OCI-LY7 (cell line): ENCODE results near the gene KLHL17. TPM values are rescaled to one million over a fixed set of nuclear protein-coding genes. Genes with fewer than 3 reads are reported as not detected.

Experiments used
- BruUV-seq: library from RNA; stranded (reverse); fragments of 400-500 nt; replicated peaks from 2 replicates; lab custom pipeline; 2021; lab: Mats Ljungman, UMichigan
- CTCF ChIA-PET: fragments of 300-600 bp; sonication (Branson Sonifier 250); formaldehyde crosslinking; loops from one replicate; lab custom pipeline; 2022; ENCODE audit warnings: antibody characterized with exemption; ENCODE audit not compliant: unreplicated experiment; lab: Charles Lee
- POLR2A ChIA-PET: fragments of 300-600 bp; sonication (Branson Sonifier 250); formaldehyde crosslinking; loops from one replicate; lab custom pipeline; 2022; ENCODE audit warnings: antibody characterized with exemption; lab: Charles Lee
- DNase-seq: peaks from one replicate; pipeline ENCODE4 v3.0.0-alpha.2; 2015; ENCODE audit warnings: low spot score
- H2AFZ ChIP-seq: fragments of 200-600 bp; sonication (generic), shearing (Covaris generic); 2 replicates; pipeline ENCODE4 v1.6.1; 2014; ENCODE audit warnings: mild to moderate bottlenecking, antibody characterized with exemption, low read length, moderate library complexity
- H3K27ac ChIP-seq: fragments of 200-600 bp; sonication (generic); 2 replicates; pipeline ENCODE4 v1.5.1; 2014; ENCODE audit warnings: mixed run types, low read depth, mild to moderate bottlenecking, moderate library complexity, low read length, inconsistent platforms; ENCODE audit not compliant: poor library complexity, severe bottlenecking
- H3K36me3 ChIP-seq: fragments of 200-600 bp; sonication (generic); 2 replicates; pipeline ENCODE4 v1.6.1; 2014; ENCODE audit warnings: mild to moderate bottlenecking, antibody characterized with exemption, low read length, moderate library complexity, mixed read lengths; ENCODE audit not compliant: insufficient read depth
- H3K4me1 ChIP-seq: fragments of 200-600 bp; sonication (generic); 2 replicates; pipeline ENCODE4 v1.5.1; 2014; ENCODE audit warnings: mild to moderate bottlenecking, low read length; ENCODE audit not compliant: insufficient read depth, poor library complexity, severe bottlenecking
- H3K4me2 ChIP-seq: fragments of 200-600 bp; sonication (generic); 2 replicates; pipeline ENCODE4 v1.6.1; 2014; ENCODE audit warnings: mild to moderate bottlenecking, low read length
- H3K4me3 ChIP-seq: fragments of 200-600 bp; sonication (generic); 2 replicates; pipeline ENCODE4 v1.5.1; 2014; ENCODE audit warnings: mild to moderate bottlenecking, low read depth, low read length; ENCODE audit not compliant: poor library complexity, severe bottlenecking
- H3K79me2 ChIP-seq: fragments of 200-600 bp; sonication (generic); 2 replicates; pipeline ENCODE4 v1.6.1; 2016; ENCODE audit warnings: low read depth, mild to moderate bottlenecking, low read length, moderate library complexity, mixed read lengths; ENCODE audit not compliant: insufficient read depth
- H3K9me2 ChIP-seq: fragments of 200-600 bp; sonication (generic); 2 replicates; pipeline ENCODE4 v1.6.1; 2016; ENCODE audit warnings: mild to moderate bottlenecking, low read length, mixed read lengths; ENCODE audit not compliant: insufficient read depth
- H3K9me3 ChIP-seq: fragments of 200-600 bp; sonication (generic); 2 replicates; pipeline ENCODE4 v1.6.1; 2014; ENCODE audit warnings: mild to moderate bottlenecking, mixed run types, low read length, mixed read lengths
- H4K20me1 ChIP-seq: fragments of 200-600 bp; sonication (generic); 2 replicates; pipeline ENCODE4 v1.6.1; 2014; ENCODE audit warnings: mild to moderate bottlenecking, antibody characterized with exemption, low read length, moderate library complexity, mixed read lengths; ENCODE audit not compliant: insufficient read depth
- EZH2phosphoT487 ChIP-seq: fragments of 200-600 bp; sonication (generic); IDR thresholded peaks from 2 replicates; pipeline ENCODE4 v1.6.1; 2018; ENCODE audit warnings: low read depth, borderline replicate concordance, mild to moderate bottlenecking, mixed run types, antibody characterized with exemption, low read length, moderate library complexity, mixed read lengths
- intact Hi-C: fragments of 100-400 bp; cut with micrococcal nuclease; formaldehyde crosslinking; loops from one replicate; pipeline ENCODE4 v1.10.0; 2022; ENCODE audit not compliant: unreplicated experiment
- total RNA-seq, 2 experiments: library from RNA; depleted of rRNA in 1 of 2; stranded (reverse); fragments of >200 nt in 1 of 2; shearing (Covaris generic) in 1 of 2; gene quantifications; 2 replicates each; pipeline ENCODE4 v1.2.3, GENCODE V29; 2014 to 2022
- TF ChIP-seq, protein P1 (sequence below): fragments of 200-600 bp; sonication (generic); conservative IDR thresholded peaks from 2 replicates; pipeline ENCODE4 v1.5.1; 2014; ENCODE audit warnings: mild to moderate bottlenecking, antibody characterized with exemption, low read length, moderate library complexity, mixed read lengths

KLHL17 gene
- total RNA-seq, 2 experiments from 2014 or later, result 21.7 to 23.3 TPM

DNA sequence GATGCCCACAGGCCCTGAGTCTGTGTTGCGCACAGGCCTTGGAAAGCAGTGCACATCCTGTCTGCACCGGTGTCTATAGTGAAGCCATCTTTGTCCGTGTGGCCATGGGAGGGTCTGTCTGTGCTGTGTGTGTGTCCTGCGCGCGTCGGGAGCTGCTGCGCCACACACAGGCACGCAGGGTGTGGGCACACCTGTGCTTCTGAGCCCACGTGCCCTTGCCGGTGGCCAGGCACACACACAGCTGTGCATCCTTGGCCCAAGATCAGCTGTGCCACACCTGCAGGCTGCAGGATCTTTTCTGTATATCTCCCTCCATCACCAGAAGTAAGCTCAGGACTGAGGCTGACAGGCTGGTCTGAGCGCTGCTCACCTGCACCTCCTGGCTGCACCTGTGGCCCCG, 39.9 kb upstream of the KLHL17 start:
- Histone ChIP-seq H2AFZ (no peak overlapping the region), H3K4me3 (peak overlapping the region; percentile 60), H3K36me3 (no peaks in the 10 kb centered on the region), H3K9me2 (no peaks in the 10 kb centered on the region), H3K4me1 (peaks cover 31% of the 10 kb centered on the region), H3K27ac (no peak overlapping the region), H4K20me1 (no peaks in the 10 kb centered on the region), H3K79me2 (no peaks in the 10 kb centered on the region), H3K4me2 (peak overlapping the region; percentile 95), H3K9me3 (no peaks in the 10 kb centered on the region)
- ChIA-PET CTCF (no interaction called here), POLR2A (no interaction called here)
- intact Hi-C loops, result no loop called here
- BruUV-seq, result no TSS peak
- no peak for TF ChIP-seq EZH2phosphoT487
- DNase-seq, result peak; percentile 53

DNA sequence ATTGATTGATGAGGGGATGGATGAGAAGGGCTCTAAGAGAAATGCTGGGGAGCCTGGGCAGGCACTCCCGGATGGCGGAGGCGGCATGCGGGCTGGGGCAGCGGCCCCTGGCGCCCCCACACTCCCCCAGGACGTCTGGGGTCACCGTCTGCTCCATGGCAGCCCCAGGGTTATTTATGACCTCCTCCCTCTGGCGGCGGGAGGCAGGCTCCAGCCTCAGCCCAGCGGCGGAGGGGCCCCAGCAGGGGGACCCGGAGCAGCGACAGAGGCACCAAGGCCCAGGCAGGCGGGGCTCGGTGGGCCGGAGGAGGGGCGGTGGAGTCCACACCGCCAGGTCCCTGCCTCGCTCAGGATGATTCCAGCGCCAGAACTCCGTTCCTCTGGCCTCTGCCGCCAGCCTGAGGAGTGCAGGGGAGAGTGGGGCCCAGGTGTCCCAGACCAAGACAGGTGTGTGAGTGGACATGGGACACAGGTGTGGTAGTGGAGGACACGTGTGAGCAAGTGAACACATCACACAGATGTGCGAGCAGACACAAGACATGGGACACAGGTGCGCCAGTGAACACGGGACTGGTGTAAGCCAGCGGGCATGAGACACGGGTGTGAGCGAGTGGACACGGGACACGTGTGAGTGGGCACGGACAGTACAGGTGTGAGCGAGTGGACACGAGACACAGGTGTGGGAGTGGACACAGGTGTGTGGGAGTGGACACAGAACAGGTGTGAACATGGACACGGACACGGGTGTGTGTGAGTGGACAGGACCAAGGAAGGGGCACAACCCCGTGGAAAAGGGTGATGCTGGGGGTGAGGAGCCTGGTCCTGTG, 39.2 kb upstream of the KLHL17 start:
- POLR2A ChIA-PET, result no interaction called here
- H3K4me2 ChIP-seq, result peak overlapping the region; percentile 95
- H3K9me2 ChIP-seq, result no peaks in the 10 kb centered on the region
- CTCF ChIA-PET, result no interaction called here
- intact Hi-C loops, result no loop called here
- no peaks in the 10 kb centered on the region for H3K79me2 ChIP-seq
- no peaks in the 10 kb centered on the region for H3K9me3 ChIP-seq
- H3K27ac ChIP-seq, result no peak overlapping the region
- DNase-seq, result peak; percentile 81
- no peaks in the 10 kb centered on the region for H3K36me3 ChIP-seq
- BruUV-seq, result no TSS peak
- H3K4me3 ChIP-seq, result peak overlapping the region; percentile 60
- no peak overlapping the region for H2AFZ ChIP-seq
- TF ChIP-seq EZH2phosphoT487, result no peak
- TF ChIP-seq, protein P1, sequence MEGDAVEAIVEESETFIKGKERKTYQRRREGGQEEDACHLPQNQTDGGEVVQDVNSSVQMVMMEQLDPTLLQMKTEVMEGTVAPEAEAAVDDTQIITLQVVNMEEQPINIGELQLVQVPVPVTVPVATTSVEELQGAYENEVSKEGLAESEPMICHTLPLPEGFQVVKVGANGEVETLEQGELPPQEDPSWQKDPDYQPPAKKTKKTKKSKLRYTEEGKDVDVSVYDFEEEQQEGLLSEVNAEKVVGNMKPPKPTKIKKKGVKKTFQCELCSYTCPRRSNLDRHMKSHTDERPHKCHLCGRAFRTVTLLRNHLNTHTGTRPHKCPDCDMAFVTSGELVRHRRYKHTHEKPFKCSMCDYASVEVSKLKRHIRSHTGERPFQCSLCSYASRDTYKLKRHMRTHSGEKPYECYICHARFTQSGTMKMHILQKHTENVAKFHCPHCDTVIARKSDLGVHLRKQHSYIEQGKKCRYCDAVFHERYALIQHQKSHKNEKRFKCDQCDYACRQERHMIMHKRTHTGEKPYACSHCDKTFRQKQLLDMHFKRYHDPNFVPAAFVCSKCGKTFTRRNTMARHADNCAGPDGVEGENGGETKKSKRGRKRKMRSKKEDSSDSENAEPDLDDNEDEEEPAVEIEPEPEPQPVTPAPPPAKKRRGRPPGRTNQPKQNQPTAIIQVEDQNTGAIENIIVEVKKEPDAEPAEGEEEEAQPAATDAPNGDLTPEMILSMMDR, result peak; percentile 64
- H3K4me1 ChIP-seq, result peaks cover 31% of the 10 kb centered on the region
- H4K20me1 ChIP-seq, result no peaks in the 10 kb centered on the region

DNA sequence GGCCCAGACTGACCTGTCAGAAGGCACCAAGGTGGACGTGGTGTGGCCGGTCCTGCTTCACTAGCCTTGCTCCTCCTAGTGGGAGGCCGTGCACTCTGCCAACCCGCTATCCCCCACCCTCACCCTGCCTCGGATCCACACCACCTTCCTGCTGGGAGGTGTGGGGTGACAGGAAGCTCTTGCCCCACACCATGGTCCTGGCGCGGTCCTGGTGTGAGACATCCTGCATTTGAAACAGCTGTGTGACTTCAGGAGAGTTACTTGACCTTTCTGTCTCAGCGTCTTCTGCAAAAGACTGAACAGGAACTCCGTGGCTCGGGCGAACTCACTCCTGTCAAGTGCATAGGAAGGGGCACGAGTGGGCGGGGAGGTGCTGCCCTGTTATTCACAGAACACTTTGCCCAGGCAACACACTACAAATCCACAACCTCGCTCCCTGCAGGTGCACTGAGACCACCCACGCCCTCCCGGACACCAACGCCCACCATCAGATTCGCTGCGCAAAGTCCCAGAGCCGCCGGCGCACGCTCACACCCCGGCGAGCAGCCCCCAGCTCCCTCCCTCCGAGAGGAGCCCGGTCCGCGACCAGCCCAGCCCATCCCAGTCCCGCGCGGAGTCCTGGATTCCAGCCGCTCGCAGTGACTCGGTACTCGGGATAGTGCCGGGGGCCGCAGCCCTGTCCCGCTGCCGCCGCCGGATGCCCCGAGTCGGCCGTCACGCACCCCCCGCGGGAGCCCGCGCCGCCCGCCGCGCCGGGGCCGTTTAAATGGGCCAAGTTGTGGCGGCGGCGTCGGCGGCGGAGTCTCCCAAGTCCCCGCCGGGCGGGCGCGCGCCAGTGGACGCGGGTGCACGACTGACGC, 37.0 kb upstream of the KLHL17 start, which contains the start of gene SAMD11:
Gene SAMD11 (plus strand): TSS at position 793 of the 860 bp plus-strand sequence. CDS start 509 bp downstream, outside the sequence.
- peaks cover 31% of the 10 kb centered on the region for H3K4me1 ChIP-seq
- H2AFZ ChIP-seq, result no peak within 1 kb of the TSS
- no peaks in the 10 kb centered on the region for H4K20me1 ChIP-seq
- TF ChIP-seq EZH2phosphoT487, result no peak
- H3K9me3 ChIP-seq, result no peaks in the 10 kb centered on the region
- H3K36me3 ChIP-seq, result no peaks in the 10 kb centered on the region
- no peaks in the 10 kb centered on the region for H3K79me2 ChIP-seq
- BruUV-seq, result no TSS peak
- H3K27ac ChIP-seq, result no peak within 1 kb of the TSS
- DNase-seq, result peak; percentile 83
- intact Hi-C loops, result no loop called here
- H3K4me3 ChIP-seq, result peak within 1 kb of the TSS; percentile 59
- H3K4me2 ChIP-seq, result peak within 1 kb of the TSS; percentile 68
- H3K9me2 ChIP-seq, result no peaks in the 10 kb centered on the region
- ChIA-PET CTCF (no interaction called here), POLR2A (no interaction called here)
